K562 (cell line): ENCODE results near the gene TTYH2. TPM values are rescaled to one million over a fixed set of nuclear protein-coding genes. Genes with fewer than 3 reads are reported as not detected.

Source experiments
- ATAC-seq: fragments of 200-7000 bp; cut with Tn5 transposase; 3 replicates; pipeline ENCODE4 v1.9.1; 2020; ENCODE audit warnings: moderate library complexity
- BruUV-seq: library from RNA; stranded (reverse); fragments of 400-500 nt; replicated peaks from 2 replicates; lab custom pipeline; 2021; lab: Mats Ljungman, UMichigan
- CTCF ChIA-PET: fragments of 300-600 bp; formaldehyde crosslinking; extraction: SDS; loops from one replicate; lab custom pipeline; 2021; ENCODE audit warnings: low intra/inter-chr PET ratio; lab: Yijun Ruan, JAX
- POLR2A ChIA-PET: fragments of 300-600, 350-650 bp; sonication (Branson Sonifier 250); formaldehyde crosslinking; extraction: SDS; loops from one replicate; lab custom pipeline; 2021; ENCODE audit warnings: antibody characterized with exemption, inconsistent platforms; lab: Yijun Ruan, JAX
- DNase-seq, 4 experiments: peaks; one replicate each; pipeline versions ENCODE4 v3.0.0 to v3.0.0-alpha.2; 2011 to 2018; ENCODE audit warnings: low spot score in 3 of 4, mixed read lengths in 3 of 4; ENCODE audit errors: extremely low read depth in 1 of 4
- FAIRE-seq: peaks from 2 replicates; lab custom pipeline; 2011; peaks lifted over from hg19 to GRCh38; lab: Jason Lieb, UNC
- H2AFZ ChIP-seq: 2 replicates; pipeline ENCODE4 v1.6.0; 2011; ENCODE audit warnings: low read depth, low read length, control low read depth, inconsistent platforms
- H3K27ac ChIP-seq: fragments of 200-600 bp; 3 replicates; pipeline ENCODE4 v1.8.0; 2011; ENCODE audit warnings: low read depth, mild to moderate bottlenecking, control low read depth, inconsistent platforms, low read length, moderate library complexity, mixed read lengths; ENCODE audit errors: extremely low read depth
- H3K27me3 ChIP-seq, 2 experiments: fragments of 300-600 bp in 1 of 2; 2 replicates in 1 of 2; 3 replicates in 1 of 2; pipeline versions ENCODE4 v1.6.0 to v1.8.0; 2011; ENCODE audit warnings: inconsistent platforms in 2 of 2, low read length in 2 of 2, mild to moderate bottlenecking in 1 of 2, mixed read lengths in 1 of 2, moderate library complexity in 1 of 2; ENCODE audit not compliant: control insufficient read depth in 2 of 2, insufficient read depth in 2 of 2
- H3K36me3 ChIP-seq: fragments of 300-600 bp; 3 replicates; pipeline ENCODE4 v1.8.0; 2011; ENCODE audit warnings: mild to moderate bottlenecking, low read length, inconsistent platforms; ENCODE audit not compliant: control insufficient read depth, insufficient read depth
- H3K4me1 ChIP-seq, 2 experiments: fragments of 200-600 bp in 1 of 2; replicated peaks in 1 of 2; 2 replicates in 1 of 2; 3 replicates in 1 of 2; pipeline versions ENCODE4 v1.5.1 to v1.8.0; 2011; ENCODE audit warnings: inconsistent platforms in 2 of 2, low read length in 2 of 2, mild to moderate bottlenecking in 1 of 2, mixed read lengths in 1 of 2, moderate library complexity in 1 of 2; ENCODE audit not compliant: control insufficient read depth in 2 of 2, insufficient read depth in 2 of 2
- H3K4me2 ChIP-seq: 2 replicates; pipeline ENCODE4 v1.6.1; 2011; ENCODE audit warnings: low read length, control low read depth, inconsistent platforms, mixed read lengths; ENCODE audit not compliant: insufficient read depth
- H3K4me3 ChIP-seq: fragments of 200-600 bp; sonication (generic), shearing (Covaris generic); 2 replicates; pipeline ENCODE4 v1.5.1; 2016; ENCODE audit warnings: control low read depth, inconsistent platforms
- H3K79me2 ChIP-seq: fragments of 200-600 bp; 3 replicates; pipeline ENCODE4 v1.8.0; 2011; ENCODE audit warnings: low read length, inconsistent platforms; ENCODE audit not compliant: control insufficient read depth, insufficient read depth
- H3K9ac ChIP-seq, 2 experiments: 2 replicates each; pipeline versions ENCODE4 v1.6.0 to v1.6.1; 2011; ENCODE audit warnings: low read depth in 2 of 2, low read length in 2 of 2, control low read depth in 1 of 2, inconsistent platforms in 1 of 2, mild to moderate bottlenecking in 1 of 2, mixed read lengths in 1 of 2; ENCODE audit not compliant: insufficient read depth in 1 of 2
- H3K9me1 ChIP-seq: one replicate; pipeline ENCODE4 v1.6.0; 2011; ENCODE audit warnings: inconsistent platforms, mild to moderate bottlenecking, low read length, moderate library complexity; ENCODE audit not compliant: control insufficient read depth, insufficient read depth
- H3K9me3 ChIP-seq: replicated peaks from 2 replicates; pipeline ENCODE4 v1.5.1; 2011; ENCODE audit warnings: low read depth, low read length, inconsistent platforms; ENCODE audit not compliant: control insufficient read depth, insufficient read depth
- H4K20me1 ChIP-seq: replicated peaks from 2 replicates; pipeline ENCODE4 v1.6.1; 2011; ENCODE audit warnings: low read length, inconsistent platforms, mixed read lengths; ENCODE audit not compliant: control insufficient read depth, insufficient read depth
- ELF4 ChIP-seq: fragments of 450-650 bp; formaldehyde crosslinking; IDR thresholded peaks from 2 replicates; pipeline ENCODE4 v1.4.0; 2022; ENCODE audit warnings: missing genetic modification characterization
- OTX1 ChIP-seq: fragments of 450-650 bp; formaldehyde crosslinking; IDR thresholded peaks from 2 replicates; pipeline ENCODE4 v1.4.0; 2022; ENCODE audit warnings: mild to moderate bottlenecking
- PHF20 ChIP-seq: fragments of 450-650 bp; IDR thresholded peaks from 2 replicates; pipeline ENCODE4 v1.6.1; 2018; ENCODE audit not compliant: partially characterized antibody
- ZBTB26 ChIP-seq: fragments of 450-650 bp; formaldehyde crosslinking; IDR thresholded peaks from 2 replicates; pipeline ENCODE4 v1.4.0; 2022; ENCODE audit warnings: missing genetic modification characterization
- ZKSCAN1 ChIP-seq: fragments of 150-350 bp; IDR thresholded peaks from 2 replicates; pipeline ENCODE4 v1.6.1; 2016; ENCODE audit warnings: low read depth, low read length
- WGBS: fragments of 100-300 bp; shearing (Covaris generic); methylation state at CpG from one replicate; pipeline ENCODE4 v1.1.6; 2016; ENCODE audit warnings: low coverage, mixed read lengths; ENCODE audit not compliant: insufficient coverage; ENCODE audit errors: missing lambda C conversion rate; 5-methylcytosine and 5-hydroxymethylcytosine counted together
- in situ Hi-C: fragments of 300-500 bp; cut with MboI; formaldehyde crosslinking; loops from 4 replicates; pipeline ENCODE4 v1.15.0; 2018; ENCODE audit warnings: inconsistent platforms, mixed read lengths
- intact Hi-C: fragments of 100-400 bp; cut with micrococcal nuclease; formaldehyde crosslinking; loops from 2 replicates; pipeline ENCODE4 v1.14.2; 2022
- polyA plus RNA-seq, 8 experiments: library from polyadenylated mRNA; depleted of rRNA in 4 of 8; stranded (reverse) in 5 of 8; unstranded in 3 of 8; fragments of >200 nt; fragmentation: Nextera tagmentation in 2 of 8; fragmentation: Illumina TruSeq in 1 of 8; extraction: Ambion mirVana in 2 of 8; extraction: Trizol in 1 of 8; gene quantifications; 2 replicates each; pipeline versions ENCODE4 v1.2.1 to v1.2.3, GENCODE V29; 2011 to 2014; ENCODE audit warnings: inconsistent platforms in 1 of 8, missing spikeins in 1 of 8
- total RNA-seq, 7 experiments: library from RNA; depleted of rRNA in 6 of 7; stranded (reverse); fragments of >200 nt in 6 of 7; fragmentation: Illumina TruSeq in 2 of 7; extraction: Trizol in 2 of 7; gene quantifications; 2 replicates each; pipeline versions ENCODE4 v1.2.1 to v1.2.3, GENCODE V29; 2011 to 2021; ENCODE audit warnings: low replicate concordance in 1 of 7

The TTYH2 gene
- total and polyA plus RNA-seq, 9 of the 15 experiments (the other 6 are each of a cell fraction or from before 2014, with no cell fraction given): 0.03 to 2.0 (median 0.91) TPM

GRCh38 chr17:74251051-74251450, 37.7 kb downstream of the TTYH2 start:
- Histone ChIP-seq H3K9ac (no peak overlapping the region), H2AFZ (no peak overlapping the region), H3K79me2 (no peaks in the 10 kb centered on the region), H3K9me3 (no peaks in the 10 kb centered on the region), H3K36me3 (no peaks in the 10 kb centered on the region), H3K27me3 (peaks cover 0 to 43% of the 10 kb centered on the region in 2 experiments; a peak in 3 of 5 replicates), H3K4me3 (no peak overlapping the region), H3K27ac (no peak overlapping the region), H3K9me1 (no peaks in the 10 kb centered on the region), H4K20me1 (no peaks in the 10 kb centered on the region), H3K4me1 (peaks cover 0 to 22% of the 10 kb centered on the region in 2 experiments; a peak in 2 of 5 replicates), H3K4me2 (no peak overlapping the region)
- intact Hi-C loops: no loop called here
- CTCF ChIA-PET: no interaction called here
- FAIRE-seq (peak; percentile 42), ATAC-seq (no peak), DNase-seq (no peak)
- BruUV-seq: no TSS peak
- 38% methylated on average over 7 of the region's 8 CpGs for WGBS
- TF ChIP-seq OTX1 (CRISPR knock-in tag): 0 out of 2 replicates have a peak, but pooled peaks have one; percentile 19
- peak; percentile 54 for TF ChIP-seq PHF20
- TF ChIP-seq ZBTB26 (CRISPR knock-in tag): peak; percentile 65; the same call in 1 of the 2 replicates
- TF ChIP-seq ZKSCAN1: no peak
- peak; percentile 70 for TF ChIP-seq ELF4 (CRISPR knock-in tag)
- in situ Hi-C loops: no loop called here
- POLR2A ChIA-PET: interaction anchor here (0.6 kb wide), 1 partner anchor 39 kb away, joined by 3 read pairs; no protein-coding TSS in a partner anchor
